Rectal smooth muscle tissue (tissue), 1 donor: ENCODE measurements around the gene MAN1A1.
"Not testable (repeated sequence)": the region's sequence is repeated elsewhere in the genome, so short reads cannot be mapped to it uniquely, and the experiment has no call there.

Source experiments
- H3K27ac ChIP-seq: one replicate; pipeline ENCODE4 v1.7.0; 2013; ENCODE audit warnings: low read depth, low read length, inconsistent platforms
- H3K27me3 ChIP-seq: one replicate; pipeline ENCODE4 v1.7.0; 2013; ENCODE audit warnings: low read length; ENCODE audit not compliant: control insufficient read depth, insufficient read depth
- H3K36me3 ChIP-seq: one replicate; pipeline ENCODE4 v1.7.0; 2013; ENCODE audit warnings: low read length; ENCODE audit not compliant: control insufficient read depth, insufficient read depth
- H3K4me1 ChIP-seq: one replicate; pipeline ENCODE4 v1.7.0; 2013; ENCODE audit warnings: low read length; ENCODE audit not compliant: control insufficient read depth, insufficient read depth
- H3K4me3 ChIP-seq: one replicate; pipeline ENCODE4 v1.7.0; 2013; ENCODE audit warnings: low read length
- H3K9ac ChIP-seq: one replicate; pipeline ENCODE4 v1.7.0; 2013; ENCODE audit warnings: low read length

MAN1A1 gene

GRCh38 chr6:119307056-119307455, 42.5 kb downstream of the MAN1A1 start:
- H3K9ac ChIP-seq: no peak overlapping the region

GRCh38 chr6:119306396-119306968, 43.1 kb downstream of the MAN1A1 start:
- Histone ChIP-seq H3K27ac (no peak overlapping the region), H3K4me3 (no peak overlapping the region), H3K36me3 (peaks cover 3% of the 10 kb centered on the region), H3K4me1 (no peaks in the 10 kb centered on the region), H3K27me3 (no peaks in the 10 kb centered on the region), H3K9ac (no peak overlapping the region)

More at GRCh38 chr6:119307056-119307455, 42.5 kb downstream of the MAN1A1 start:
- H3K27ac ChIP-seq: no peak overlapping the region
- no peak overlapping the region for H3K4me3 ChIP-seq
- no peaks in the 10 kb centered on the region for H3K4me1 ChIP-seq
- no peaks in the 10 kb centered on the region for H3K27me3 ChIP-seq
- H3K36me3 ChIP-seq: peaks cover 3% of the 10 kb centered on the region

GRCh38 chr6:119303164-119303887, 46.2 kb downstream of the MAN1A1 start:
- Histone ChIP-seq H3K27me3 (no peaks in the 10 kb centered on the region), H3K36me3 (peaks cover 3% of the 10 kb centered on the region), H3K4me1 (no peaks in the 10 kb centered on the region), H3K4me3 (no peak overlapping the region), H3K27ac (no peak overlapping the region), H3K9ac (no peak overlapping the region)

- Histone ChIP-seq H3K9ac (no peak overlapping the region), H3K27me3 (no peaks in the 10 kb centered on the region), H3K4me1 (no peaks in the 10 kb centered on the region), H3K4me3 (no peak overlapping the region), H3K36me3 (peaks cover 3% of the 10 kb centered on the region), H3K27ac (no peak overlapping the region)
Measured at GRCh38 chr6:119301429-119301828, 48.1 kb downstream of the MAN1A1 start.

- no peak overlapping the region for H3K9ac ChIP-seq
- no peaks in the 10 kb centered on the region for H3K36me3 ChIP-seq
- H3K4me1 ChIP-seq: no peaks in the 10 kb centered on the region
- H3K27me3 ChIP-seq: no peaks in the 10 kb centered on the region
- H3K4me3 ChIP-seq: no peak overlapping the region
- no peak overlapping the region for H3K27ac ChIP-seq
Measured at GRCh38 chr6:119299694-119300093, 49.9 kb downstream of the MAN1A1 start.

- no peak overlapping the region for H3K27ac ChIP-seq
- no peaks in the 10 kb centered on the region for H3K27me3 ChIP-seq
- H3K36me3 ChIP-seq: no peaks in the 10 kb centered on the region
- H3K4me1 ChIP-seq: no peaks in the 10 kb centered on the region
- H3K9ac ChIP-seq: no peak overlapping the region
- no peak overlapping the region for H3K4me3 ChIP-seq
Measured at GRCh38 chr6:119297049-119297448, 52.5 kb downstream of the MAN1A1 start.

GRCh38 chr6:119296036-119297035, 53.2 kb downstream of the MAN1A1 start:
- no peaks in the 10 kb centered on the region for H3K4me1 ChIP-seq
- no peak overlapping the region for H3K27ac ChIP-seq
- H3K4me3 ChIP-seq: no peak overlapping the region
- no peak overlapping the region for H3K9ac ChIP-seq
- no peaks in the 10 kb centered on the region for H3K36me3 ChIP-seq
- no peaks in the 10 kb centered on the region for H3K27me3 ChIP-seq

- H3K4me1 ChIP-seq: no peaks in the 10 kb centered on the region
- no peaks in the 10 kb centered on the region for H3K27me3 ChIP-seq
- no peak overlapping the region for H3K4me3 ChIP-seq
- H3K27ac ChIP-seq: no peak overlapping the region
- H3K9ac ChIP-seq: no peak overlapping the region
- H3K36me3 ChIP-seq: no peaks in the 10 kb centered on the region
Measured at GRCh38 chr6:119294984-119295383, 54.6 kb downstream of the MAN1A1 start.

- not testable (repeated sequence) for H3K36me3 ChIP-seq, H3K27me3 ChIP-seq, H3K27ac ChIP-seq, H3K4me1 ChIP-seq, H3K9ac ChIP-seq, H3K4me3 ChIP-seq
Measured at GRCh38 chr6:119291060-119291459, 58.5 kb downstream of the MAN1A1 start.

GRCh38 chr6:119290306-119290705, 59.3 kb downstream of the MAN1A1 start:
- H3K27me3 ChIP-seq: no peaks in the 10 kb centered on the region
- no peak overlapping the region for H3K27ac ChIP-seq
- no peak overlapping the region for H3K4me3 ChIP-seq
- peaks cover 2% of the 10 kb centered on the region for H3K4me1 ChIP-seq
- no peaks in the 10 kb centered on the region for H3K36me3 ChIP-seq
- H3K9ac ChIP-seq: no peak overlapping the region

GRCh38 chr6:119289651-119290050, 59.9 kb downstream of the MAN1A1 start:
- H3K4me1 ChIP-seq: peaks cover 2% of the 10 kb centered on the region
- H3K36me3 ChIP-seq: no peaks in the 10 kb centered on the region
- H3K27me3 ChIP-seq: no peaks in the 10 kb centered on the region
- no peak overlapping the region for H3K27ac ChIP-seq
- no peak overlapping the region for H3K4me3 ChIP-seq
- H3K9ac ChIP-seq: no peak overlapping the region

- Histone ChIP-seq H3K27ac (no peak overlapping the region), H3K27me3 (no peaks in the 10 kb centered on the region), H3K4me1 (peaks cover 2% of the 10 kb centered on the region), H3K4me3 (no peak overlapping the region), H3K36me3 (no peaks in the 10 kb centered on the region), H3K9ac (no peak overlapping the region)
Measured at GRCh38 chr6:119285908-119286625, 63.5 kb downstream of the MAN1A1 start.
